Omental fat pad (tissue), 4 donors: ENCODE data around the gene PHACTR4. TPM values are rescaled to one million over a fixed set of nuclear protein-coding genes. Genes with fewer than 3 reads are reported as not detected.
A peak's percentile ranks its signal among the peaks of the same experiment; 100 is the strongest.
"Not testable (repeated sequence)": the region's sequence is repeated elsewhere in the genome, so short reads cannot be mapped to it uniquely, and the experiment has no call there.

ENCODE experiments used
- ATAC-seq: fragments of 150-250 bp; one replicate; pipeline ENCODE4 v1.9.1; 2016; ENCODE audit warnings: mild to moderate bottlenecking, moderate library complexity; ENCODE audit not compliant: low FRiP score
- DNase-seq: peaks from one replicate; pipeline ENCODE4 v3.0.0-alpha.2; 2019; ENCODE audit warnings: low spot score
- total RNA-seq, 4 donors: library from RNA; depleted of rRNA; stranded (reverse); fragments of >200 nt; gene quantifications; one replicate each; pipeline ENCODE4 v1.1.0, GENCODE V29; 2016
- TF ChIP-seq, protein P1 (sequence below), 3 donors: fragments of 450-650 bp; IDR thresholded peaks; one replicate each; pipeline ENCODE4 v1.5.1; 2016 to 2017; ENCODE audit warnings: antibody characterized with exemption in 3 of 3, mild to moderate bottlenecking in 3 of 3, moderate library complexity in 2 of 3

Gene PHACTR4
- total RNA-seq, 4 donors from 2014 or later, result 13.1 to 22.1 (median 15.8) TPM

DNA sequence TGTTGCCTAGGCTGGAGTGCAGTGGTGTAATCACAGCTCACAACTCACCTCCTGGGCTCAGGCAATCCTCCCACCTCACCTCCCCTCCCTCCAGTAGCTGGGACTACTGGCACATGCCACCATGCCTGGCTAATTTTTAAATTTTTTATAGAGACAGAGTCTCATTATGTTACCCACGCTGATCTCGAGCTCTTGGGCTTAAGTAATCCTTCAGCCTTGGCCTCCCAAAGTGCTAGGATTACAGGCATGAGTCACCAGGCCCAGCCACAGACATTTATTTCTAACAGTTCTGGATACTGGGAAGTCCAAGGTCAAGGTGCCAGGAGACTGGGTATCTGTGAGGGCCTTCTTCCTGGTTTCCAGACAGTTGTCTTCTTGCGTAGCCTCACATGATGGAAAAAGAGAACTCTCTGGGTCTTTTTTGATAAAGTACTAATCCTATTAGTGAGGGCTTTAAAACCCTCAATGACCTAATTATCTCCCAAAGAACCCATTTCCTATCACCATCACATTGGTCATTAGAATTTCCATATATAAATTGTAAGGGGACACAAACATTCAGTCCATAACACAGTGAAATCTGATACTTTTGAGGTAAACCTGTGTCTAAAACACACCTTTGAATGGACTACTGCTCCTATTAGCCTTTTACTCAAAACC, 67.9 kb downstream of the PHACTR4 start:
- DNase-seq (no peak), ATAC-seq (peak; percentile 60)
- TF ChIP-seq, protein P1, sequence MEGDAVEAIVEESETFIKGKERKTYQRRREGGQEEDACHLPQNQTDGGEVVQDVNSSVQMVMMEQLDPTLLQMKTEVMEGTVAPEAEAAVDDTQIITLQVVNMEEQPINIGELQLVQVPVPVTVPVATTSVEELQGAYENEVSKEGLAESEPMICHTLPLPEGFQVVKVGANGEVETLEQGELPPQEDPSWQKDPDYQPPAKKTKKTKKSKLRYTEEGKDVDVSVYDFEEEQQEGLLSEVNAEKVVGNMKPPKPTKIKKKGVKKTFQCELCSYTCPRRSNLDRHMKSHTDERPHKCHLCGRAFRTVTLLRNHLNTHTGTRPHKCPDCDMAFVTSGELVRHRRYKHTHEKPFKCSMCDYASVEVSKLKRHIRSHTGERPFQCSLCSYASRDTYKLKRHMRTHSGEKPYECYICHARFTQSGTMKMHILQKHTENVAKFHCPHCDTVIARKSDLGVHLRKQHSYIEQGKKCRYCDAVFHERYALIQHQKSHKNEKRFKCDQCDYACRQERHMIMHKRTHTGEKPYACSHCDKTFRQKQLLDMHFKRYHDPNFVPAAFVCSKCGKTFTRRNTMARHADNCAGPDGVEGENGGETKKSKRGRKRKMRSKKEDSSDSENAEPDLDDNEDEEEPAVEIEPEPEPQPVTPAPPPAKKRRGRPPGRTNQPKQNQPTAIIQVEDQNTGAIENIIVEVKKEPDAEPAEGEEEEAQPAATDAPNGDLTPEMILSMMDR (IDR thresholded peaks at IDR 0.05), result no peak

- DNase-seq (peak; percentile 47), ATAC-seq (peak; percentile 100)
- TF ChIP-seq, protein P1 (IDR thresholded peaks at IDR 0.05), result no peak
Measured at GRCh38 chr1:28437924-28438699, 68.6 kb downstream of the PHACTR4 start.

- TF ChIP-seq, protein P1 (IDR thresholded peaks at IDR 0.05), result no peak
- ATAC-seq (no peak), DNase-seq (no peak)
Measured at GRCh38 chr1:28439320-28439719, 69.8 kb downstream of the PHACTR4 start.

GRCh38 chr1:28441674-28442073, 72.1 kb downstream of the PHACTR4 start:
- ATAC-seq (no peak), DNase-seq (no peak)
- TF ChIP-seq, protein P1 (IDR thresholded peaks at IDR 0.05), result no peak

GRCh38 chr1:28443550-28443949, 74.0 kb downstream of the PHACTR4 start:
- TF ChIP-seq, protein P1 (IDR thresholded peaks at IDR 0.05), result no peak
- ATAC-seq (no peak), DNase-seq (no peak)

DNA sequence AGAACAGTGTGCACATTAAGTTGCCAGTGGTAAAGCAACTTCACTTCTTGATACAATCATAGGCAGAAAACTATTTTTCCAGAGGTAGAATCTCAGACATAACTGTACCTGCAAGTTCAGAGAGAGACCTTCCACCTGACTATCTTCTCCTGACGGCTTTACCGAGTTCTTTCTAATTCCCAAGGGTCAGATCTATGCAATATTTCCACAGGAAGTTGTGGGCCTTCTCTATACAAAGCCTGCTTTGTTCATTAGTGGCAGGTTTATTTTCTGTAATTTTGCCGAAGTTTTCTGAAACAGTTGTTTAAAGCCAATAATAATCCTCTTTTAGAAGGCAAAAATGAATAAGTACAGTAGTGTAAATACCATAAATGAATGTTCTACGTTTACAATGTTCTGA, 78.1 kb downstream of the PHACTR4 start:
- DNase-seq (no peak), ATAC-seq (no peak)
- TF ChIP-seq, protein P1 (IDR thresholded peaks at IDR 0.05), result no peak

- DNase-seq, ATAC-seq: not testable (repeated sequence)
Measured at GRCh38 chr1:28448094-28448611, 78.6 kb downstream of the PHACTR4 start.
